A549 (cell line): Measurements from ENCODE around the gene HSH2D. TPM values are rescaled to one million over a fixed set of nuclear protein-coding genes. Genes with fewer than 3 reads are reported as not detected.
"Not testable (repeated sequence)": the region's sequence is repeated elsewhere in the genome, so short reads cannot be mapped to it uniquely, and the experiment has no call there.

ENCODE experiments used
- ATAC-seq, 2 experiments: fragments of 200-7000 bp in 1 of 2; fragments of >200 bp in 1 of 2; cut with Nextera tagmentation in 1 of 2; cut with Tn5 transposase in 1 of 2; 3 replicates each; pipeline versions ENCODE4 v1.8.0 to v1.9.1; 2018 to 2020; ENCODE audit warnings: mild to moderate bottlenecking in 1 of 2, moderate library complexity in 1 of 2
- CTCF ChIA-PET: fragments of 300-600 bp; sonication (Branson Sonifier 250); formaldehyde crosslinking; extraction: SDS; loops from one replicate; lab custom pipeline; 2021; ENCODE audit warnings: antibody characterized with exemption, inconsistent platforms; lab: Yijun Ruan, JAX
- POLR2A ChIA-PET: fragments of 350-600 bp; formaldehyde crosslinking; extraction: SDS; loops from one replicate; lab custom pipeline; 2021; ENCODE audit warnings: antibody characterized with exemption, inconsistent platforms; lab: Yijun Ruan, JAX
- DNase-seq, 2 experiments: peaks; one replicate each; pipeline versions ENCODE4 v3.0.0 to v3.0.0-alpha.2; 2011 to 2016; ENCODE audit warnings: low read depth in 1 of 2, low spot score in 1 of 2
- FAIRE-seq: peaks from 2 replicates; lab custom pipeline; 2011; peaks lifted over from hg19 to GRCh38; lab: Jason Lieb, UNC
- H3K27ac ChIP-seq, 2 experiments: fragments of >200 bp; sonication (Bioruptor Twin); formaldehyde crosslinking; 3 replicates each; pipeline ENCODE4 v1.5.1; 2016 to 2017
- H3K4me1 ChIP-seq: fragments of >200 bp; sonication (Bioruptor Twin); formaldehyde crosslinking; 3 replicates; pipeline ENCODE4 v1.6.1; 2016
- H3K4me2 ChIP-seq: fragments of >200 bp; sonication (Bioruptor Twin); formaldehyde crosslinking; 3 replicates; pipeline ENCODE4 v1.6.1; 2016
- H3K4me3 ChIP-seq: fragments of >200 bp; sonication (Bioruptor Twin); formaldehyde crosslinking; 3 replicates; pipeline ENCODE4 v1.5.1; 2016
- H3K9me3 ChIP-seq: fragments of >200 bp; sonication (Bioruptor Twin); formaldehyde crosslinking; 3 replicates; pipeline ENCODE4 v1.6.1; 2016
- CBX2 ChIP-seq: fragments of 200-600 bp; sonication (generic); IDR thresholded peaks from 2 replicates; pipeline ENCODE4 v1.6.1; 2016; ENCODE audit warnings: low read depth, mild to moderate bottlenecking, borderline replicate concordance
- CHD2 ChIP-seq: fragments of 150-350 bp; IDR thresholded peaks from 2 replicates; pipeline ENCODE4 v1.6.1; 2014; ENCODE audit warnings: low read length; ENCODE audit not compliant: partially characterized antibody
- EHMT2 ChIP-seq: fragments of 200-600 bp; sonication (generic); IDR thresholded peaks from 2 replicates; pipeline ENCODE4 v1.6.1; 2016; ENCODE audit warnings: antibody characterized with exemption, low read depth, mild to moderate bottlenecking, moderate library complexity
- EP300 ChIP-seq, 2 experiments: fragments of >200 bp; sonication (Bioruptor Twin); formaldehyde crosslinking; IDR thresholded peaks; 2 replicates in 1 of 2; 3 replicates in 1 of 2; pipeline ENCODE4 v1.6.1; 2016 to 2017
- ESRRA ChIP-seq: fragments of 150-350 bp; IDR thresholded peaks from 2 replicates; pipeline ENCODE4 v1.6.1; 2014; ENCODE audit warnings: mild to moderate bottlenecking, low read length, borderline replicate concordance
- HEYL ChIP-seq: fragments of 250-450 bp; sonication (Bioruptor Pico); IDR thresholded peaks from 2 replicates; pipeline ENCODE4 v1.8.0; 2021; ENCODE audit warnings: mild to moderate bottlenecking, moderate library complexity
- HOXA7 ChIP-seq: fragments of 250-450 bp; sonication (Bioruptor Pico); IDR thresholded peaks from 2 replicates; pipeline ENCODE4 v1.5.0; 2020; ENCODE audit warnings: mild to moderate bottlenecking, moderate library complexity
- HOXB13 ChIP-seq: fragments of 250-450 bp; sonication (Bioruptor Pico); IDR thresholded peaks from 2 replicates; pipeline ENCODE4 v1.5.0; 2020; ENCODE audit warnings: low read depth, mild to moderate bottlenecking, moderate library complexity
- KDM1A ChIP-seq: fragments of 200-600 bp; sonication (generic); IDR thresholded peaks from 2 replicates; pipeline ENCODE4 v1.6.1; 2016; ENCODE audit warnings: low read depth, mild to moderate bottlenecking
- KDM5A ChIP-seq: fragments of 200-600 bp; sonication (generic); IDR thresholded peaks from 2 replicates; pipeline ENCODE4 v1.6.1; 2016; ENCODE audit warnings: antibody characterized with exemption, mild to moderate bottlenecking
- MYC ChIP-seq: IDR thresholded peaks from 2 replicates; pipeline ENCODE4 v1.6.1; 2012; ENCODE audit warnings: mild to moderate bottlenecking, inconsistent platforms, low read length, improper control_type of control experiment, borderline replicate concordance
- NPAS2 ChIP-seq: fragments of 250-450 bp; sonication (Bioruptor Pico); IDR thresholded peaks from 2 replicates; pipeline ENCODE4 v1.8.0; 2022; ENCODE audit warnings: mild to moderate bottlenecking, moderate library complexity, borderline replicate concordance
- RAD21 ChIP-seq, 2 experiments: fragments of >200 bp in 1 of 2; sonication (Bioruptor Twin) in 1 of 2; formaldehyde crosslinking in 1 of 2; IDR thresholded peaks in 1 of 2; conservative IDR thresholded peaks in 1 of 2; 2 replicates in 1 of 2; 3 replicates in 1 of 2; pipeline ENCODE4 v1.6.1; 2012 to 2018; ENCODE audit warnings: inconsistent platforms in 1 of 2
- RARB ChIP-seq: fragments of 250-450 bp; sonication (Bioruptor Pico); IDR thresholded peaks from 2 replicates; pipeline ENCODE4 v1.8.0; 2021; ENCODE audit warnings: mild to moderate bottlenecking, moderate library complexity
- RNF2 ChIP-seq: fragments of 200-600 bp; sonication (generic); IDR thresholded peaks from 2 replicates; pipeline ENCODE4 v1.6.1; 2016; ENCODE audit warnings: low read depth, mild to moderate bottlenecking, antibody characterized with exemption, moderate library complexity, borderline replicate concordance
- SMC3 ChIP-seq: fragments of >200 bp; sonication (Bioruptor Twin); formaldehyde crosslinking; IDR thresholded peaks from 3 replicates; pipeline ENCODE4 v1.6.1; 2018; ENCODE audit warnings: inconsistent platforms
- SREBF2 ChIP-seq: fragments of 450-650 bp; IDR thresholded peaks from 2 replicates; pipeline ENCODE4 v1.6.1; 2014; ENCODE audit warnings: mild to moderate bottlenecking, moderate library complexity
- TFCP2L1 ChIP-seq: fragments of 250-450 bp; sonication (Bioruptor Pico); IDR thresholded peaks from 2 replicates; pipeline ENCODE4 v1.5.0; 2021; ENCODE audit warnings: mild to moderate bottlenecking
- TP53 ChIP-seq: fragments of 250-450 bp; sonication (Bioruptor Pico); IDR thresholded peaks from 2 replicates; pipeline ENCODE4 v1.5.0; 2021; ENCODE audit warnings: mild to moderate bottlenecking, moderate library complexity
- ZSCAN20 ChIP-seq: fragments of 250-450 bp; sonication (Bioruptor Pico); IDR thresholded peaks from 2 replicates; pipeline ENCODE4 v1.8.0; 2022; ENCODE audit warnings: mild to moderate bottlenecking, moderate library complexity
- WGBS: methylation state at CpG from one replicate; pipeline ENCODE4 v1.1.6; 2017; ENCODE audit errors: missing lambda C conversion rate; 5-methylcytosine and 5-hydroxymethylcytosine counted together
- polyA plus RNA-seq, 4 experiments: library from polyadenylated mRNA; depleted of rRNA in 3 of 4; stranded (reverse); fragments of >200 nt; fragmentation: RNase III in 1 of 4; extraction: RNeasy Plus Mini Kit Qiagen cat#74134 plus additional on column Dnase treatment in 1 of 4; gene quantifications; 2 replicates in 3 of 4; 3 replicates in 1 of 4; pipeline ENCODE4 v1.2.3, GENCODE V29; 2011 to 2017
- TF ChIP-seq, protein P1 (sequence below): fragments of 250-450 bp; sonication (Bioruptor Pico); IDR thresholded peaks from 2 replicates; pipeline ENCODE4 v1.5.0; 2020; ENCODE audit warnings: low read depth, mild to moderate bottlenecking, moderate library complexity
- TF ChIP-seq, protein P2 (sequence below): fragments of 450-650 bp; IDR thresholded peaks from 2 replicates; pipeline ENCODE4 v1.6.1; 2014; ENCODE audit warnings: antibody characterized with exemption

The HSH2D gene
- polyA plus RNA-seq, 2 of the 4 experiments (the other 2 are of a cell fraction) = 0.05 TPM; not detected in 1

DNA sequence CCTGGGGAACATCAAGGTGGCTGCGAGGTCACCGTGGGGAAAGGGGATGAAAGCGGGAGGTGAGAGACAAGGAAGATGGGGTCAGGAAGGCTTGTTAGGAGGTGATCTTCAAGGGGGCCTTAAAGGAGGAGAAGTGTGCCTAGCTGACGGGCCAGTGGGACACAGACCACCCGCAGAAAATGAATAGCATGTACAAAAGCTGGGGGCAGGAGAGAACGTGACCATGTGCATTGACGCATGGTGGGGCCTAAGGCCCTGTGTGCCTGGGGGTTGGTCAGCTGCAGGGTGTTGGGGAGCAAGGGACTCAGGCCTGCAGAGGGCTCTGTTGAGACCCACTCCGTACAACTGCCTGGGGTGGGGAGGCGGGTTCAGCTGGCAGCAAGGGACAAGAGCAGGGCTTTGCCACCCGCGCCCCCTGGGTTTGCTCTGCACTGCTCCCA, 25.9 kb upstream of the HSH2D start:
- TF ChIP-seq EP300 (IDR thresholded peaks at IDR 0.05) (no peak), TP53 (CRISPR knock-in tag) (no peak), NPAS2 (no peak), EHMT2 (no peak), ZSCAN20 (no peak), SMC3 (no peak), HOXB13 (no peak), KDM1A (no peak), HOXA7 (CRISPR knock-in tag) (no peak), HEYL (CRISPR knock-in tag) (no peak), CHD2 (no peak)
- TF ChIP-seq, protein P1, sequence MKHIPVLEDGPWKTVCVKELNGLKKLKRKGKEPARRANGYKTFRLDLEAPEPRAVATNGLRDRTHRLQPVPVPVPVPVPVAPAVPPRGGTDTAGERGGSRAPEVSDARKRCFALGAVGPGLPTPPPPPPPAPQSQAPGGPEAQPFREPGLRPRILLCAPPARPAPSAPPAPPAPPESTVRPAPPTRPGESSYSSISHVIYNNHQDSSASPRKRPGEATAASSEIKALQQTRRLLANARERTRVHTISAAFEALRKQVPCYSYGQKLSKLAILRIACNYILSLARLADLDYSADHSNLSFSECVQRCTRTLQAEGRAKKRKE (CRISPR knock-in tag) = no peak
- TF ChIP-seq, all 56 proteins: peak for 0
- Histone ChIP-seq H3K4me1 (peaks cover 5% of the 10 kb centered on the region; the same call in 1 of the 3 replicates), H3K9me3 (no peaks in the 10 kb centered on the region), H3K4me3 (no peak overlapping the region), H3K4me2 (no peak overlapping the region), H3K27ac (no peak overlapping the region)
- no peak for FAIRE-seq
- CTCF ChIA-PET = interaction anchor here (1.6 to 2.1 kb wide), 3 partner anchors 63 to 92 kb away, joined by 5 to 9 read pairs (median 5); no protein-coding TSS in a partner anchor
- ATAC-seq = peak in 1 of 2 experiments; percentile 68; a peak in 3 of 6 replicates
- 91% methylated on average over 11 of the region's 11 CpGs for WGBS
- no peak for DNase-seq
- POLR2A ChIA-PET = no interaction called here

DNA sequence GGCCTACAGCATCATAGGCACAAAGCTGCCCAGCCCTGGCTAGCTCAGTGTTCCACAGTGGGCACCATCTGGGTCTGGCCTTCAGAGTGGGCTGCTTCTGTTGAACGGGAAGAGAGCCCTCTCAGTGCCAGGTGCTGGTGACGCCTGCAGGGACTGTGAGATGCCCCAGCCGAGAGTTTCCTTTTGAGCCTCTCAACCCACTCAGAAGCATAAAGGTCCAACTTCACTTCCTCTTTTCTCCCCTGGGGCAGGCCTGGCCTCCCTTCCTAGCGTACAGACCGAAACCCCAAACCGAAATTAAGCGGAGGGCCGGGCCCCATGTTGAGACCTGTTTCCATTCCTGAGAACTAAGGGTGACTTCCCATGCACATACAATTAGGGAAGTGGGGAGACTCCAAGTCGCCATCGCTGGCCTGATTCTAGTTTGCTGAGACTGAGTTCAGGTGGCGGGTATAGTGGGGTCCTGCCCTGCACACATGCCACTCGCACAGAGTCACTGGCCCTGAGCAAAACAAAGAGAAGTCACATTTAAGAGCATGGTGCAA, 24.9 kb upstream of the HSH2D start:
- H3K9me3 ChIP-seq = no peaks in the 10 kb centered on the region
- no peak for FAIRE-seq
- TF ChIP-seq KDM1A = no peak
- TF ChIP-seq, protein P2, sequence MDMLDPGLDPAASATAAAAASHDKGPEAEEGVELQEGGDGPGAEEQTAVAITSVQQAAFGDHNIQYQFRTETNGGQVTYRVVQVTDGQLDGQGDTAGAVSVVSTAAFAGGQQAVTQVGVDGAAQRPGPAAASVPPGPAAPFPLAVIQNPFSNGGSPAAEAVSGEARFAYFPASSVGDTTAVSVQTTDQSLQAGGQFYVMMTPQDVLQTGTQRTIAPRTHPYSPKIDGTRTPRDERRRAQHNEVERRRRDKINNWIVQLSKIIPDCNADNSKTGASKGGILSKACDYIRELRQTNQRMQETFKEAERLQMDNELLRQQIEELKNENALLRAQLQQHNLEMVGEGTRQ = no peak
- TF ChIP-seq KDM5A = no peak
- TF ChIP-seq ZSCAN20 = no peak
- no peak for TF ChIP-seq RNF2
- TF ChIP-seq RARB (CRISPR knock-in tag) = no peak
- TF ChIP-seq MYC = no peak
- TF ChIP-seq TFCP2L1 (CRISPR knock-in tag) = no peak
- no peak for TF ChIP-seq CBX2
- TF ChIP-seq RAD21 (conservative IDR thresholded peaks at IDR 0.05 in 1 of 2, IDR thresholded peaks at IDR 0.05 in 1 of 2) = no peak
- no peak for TF ChIP-seq ESRRA
- TF ChIP-seq SREBF2 = no peak
- TF ChIP-seq, all 56 proteins: peak for 0
- H3K4me2 ChIP-seq = no peak overlapping the region
- ChIA-PET CTCF (interaction anchor here (1.6 to 2.1 kb wide), 3 partner anchors 62 to 92 kb away, joined by 5 to 9 read pairs (median 5); no protein-coding TSS in a partner anchor), POLR2A (no interaction called here)
- no peaks in the 10 kb centered on the region for H3K4me1 ChIP-seq
- H3K4me3 ChIP-seq = no peak overlapping the region
- ATAC-seq = no peak
- H3K27ac ChIP-seq = no peak overlapping the region
- DNase-seq = no peak
- 92% methylated on average over 10 of the region's 12 CpGs for WGBS

DNA sequence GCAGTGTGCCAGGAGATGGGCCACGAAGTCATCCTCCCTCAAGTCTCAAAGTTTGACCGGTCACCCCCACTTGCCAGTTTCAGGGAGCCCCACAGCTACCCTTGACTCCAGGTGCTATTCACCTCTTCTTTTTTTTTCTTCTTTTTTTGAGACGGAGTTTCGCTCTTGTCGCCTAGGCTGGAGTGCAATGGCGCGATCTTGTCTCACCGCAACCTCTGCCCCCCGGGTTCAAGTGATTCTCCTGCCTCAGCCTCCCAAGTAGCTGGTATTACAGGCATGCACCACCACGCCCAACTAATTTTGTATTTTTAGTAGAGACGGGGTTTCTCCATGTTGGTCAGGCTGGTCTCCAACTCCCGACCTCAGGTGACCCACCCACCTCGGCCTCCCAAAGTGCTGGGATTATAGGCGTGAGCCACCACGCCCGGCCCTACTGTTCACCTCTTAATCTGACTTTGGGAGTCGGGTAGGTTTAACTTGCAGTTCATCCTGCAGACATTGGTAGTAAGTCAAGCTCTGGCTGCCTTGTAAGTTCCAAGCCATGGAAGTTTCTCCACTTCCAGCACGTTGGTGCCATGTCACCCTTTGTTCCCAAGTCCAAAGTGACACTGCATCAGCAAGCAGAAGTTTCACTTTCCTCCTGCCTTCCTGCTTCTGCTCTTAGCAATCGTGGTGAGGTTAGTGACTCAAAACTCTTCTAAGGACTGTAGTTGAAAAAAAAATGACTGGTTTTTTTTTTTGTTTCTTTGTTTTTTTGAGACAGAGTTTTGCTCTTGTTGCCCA, 24.2 kb upstream of the HSH2D start:
- CTCF ChIA-PET = interaction anchor here (1.2 to 2.1 kb wide), 3 partner anchors 61 to 65 kb away, joined by 4 to 9 read pairs (median 5); no protein-coding TSS in a partner anchor

More for the DNA sequence above, 24.2 kb upstream of the HSH2D start:
- H3K27ac ChIP-seq, DNase-seq, POLR2A ChIA-PET, H3K4me2 ChIP-seq, H3K9me3 ChIP-seq, ATAC-seq, H3K4me1 ChIP-seq, H3K4me3 ChIP-seq, FAIRE-seq: not testable (repeated sequence)
- 86% methylated on average over 19 of the region's 19 CpGs for WGBS
